Karpas-422 (cell line): ENCODE results near the gene PUSL1. TPM values are rescaled to one million over a fixed set of nuclear protein-coding genes. Genes with fewer than 3 reads are reported as not detected.
A peak's percentile ranks its signal among the peaks of the same experiment; 100 is the strongest.

Experiments used
- DNase-seq: peaks from one replicate; pipeline ENCODE4 v3.0.0-alpha.2; 2015
- H2AFZ ChIP-seq: fragments of 200-600 bp; sonication (generic); 2 replicates; pipeline ENCODE4 v1.6.1; 2014; ENCODE audit warnings: antibody characterized with exemption, low read length, mixed read lengths
- H3K27ac ChIP-seq: fragments of 200-600 bp; sonication (generic); 2 replicates; pipeline ENCODE4 v1.5.1; 2014; ENCODE audit warnings: mild to moderate bottlenecking, low read length, moderate library complexity
- H3K27me3 ChIP-seq: fragments of 200-600 bp; sonication (generic); 2 replicates; pipeline ENCODE4 v1.6.1; 2014; ENCODE audit warnings: low read length, mixed read lengths
- H3K36me3 ChIP-seq: fragments of 200-600 bp; sonication (generic); 2 replicates; pipeline ENCODE4 v1.6.1; 2014; ENCODE audit warnings: low read length, mixed read lengths; ENCODE audit not compliant: insufficient read depth
- H3K4me1 ChIP-seq: fragments of 200-600 bp; sonication (generic); 2 replicates; pipeline ENCODE4 v1.6.1; 2014; ENCODE audit warnings: mild to moderate bottlenecking, low read length, mixed read lengths
- H3K4me2 ChIP-seq: fragments of 200-600 bp; sonication (generic); 2 replicates; pipeline ENCODE4 v1.6.1; 2014; ENCODE audit warnings: low read length, low read depth, mild to moderate bottlenecking; ENCODE audit not compliant: poor library complexity, severe bottlenecking
- H3K4me3 ChIP-seq: fragments of 200-600 bp; sonication (generic); 2 replicates; pipeline ENCODE4 v1.5.1; 2014; ENCODE audit warnings: mild to moderate bottlenecking, antibody characterized with exemption, low read length, mixed read lengths
- H3K79me2 ChIP-seq: fragments of 200-600 bp; sonication (generic); 2 replicates; pipeline ENCODE4 v1.6.1; 2014; ENCODE audit warnings: mild to moderate bottlenecking, low read length, mixed read lengths
- H3K9ac ChIP-seq: fragments of 200-600 bp; sonication (generic); 2 replicates; pipeline ENCODE4 v1.6.0; 2014; ENCODE audit warnings: low read length
- H3K9me2 ChIP-seq: fragments of 200-600 bp; sonication (generic), shearing (Covaris generic); replicated peaks from 2 replicates; pipeline ENCODE4 v1.6.0; 2014; ENCODE audit warnings: mild to moderate bottlenecking, low read length, moderate library complexity; ENCODE audit not compliant: insufficient read depth
- H3K9me3 ChIP-seq: fragments of 300-700, 200-600 bp; sonication (generic); 2 replicates; pipeline ENCODE4 v1.6.1; 2014; ENCODE audit warnings: low read length, mixed read lengths
- H4K20me1 ChIP-seq: fragments of 200-600 bp; sonication (generic); 2 replicates; pipeline ENCODE4 v1.6.1; 2014; ENCODE audit warnings: mild to moderate bottlenecking, antibody characterized with exemption, low read length, low read depth; ENCODE audit not compliant: insufficient read depth
- total RNA-seq: library from RNA; depleted of rRNA; stranded (reverse); fragments of >200 nt; shearing (Covaris generic); gene quantifications from 2 replicates; pipeline ENCODE4 v1.2.3, GENCODE V29; 2014; ENCODE audit warnings: low replicate concordance

Gene PUSL1
- total RNA-seq, 1 experiment from 2014 or later: 14.9 TPM

- no peaks in the 10 kb centered on the region for H3K9me2 ChIP-seq
- no peak overlapping the region for H3K27ac ChIP-seq
- H3K4me2 ChIP-seq: no peak overlapping the region
- H3K36me3 ChIP-seq: peaks cover 19% of the 10 kb centered on the region
- peaks cover 19% of the 10 kb centered on the region for H3K79me2 ChIP-seq
- H4K20me1 ChIP-seq: peaks cover 19% of the 10 kb centered on the region; the same call in 1 of the 2 replicates
- no peak overlapping the region for H2AFZ ChIP-seq
- no peaks in the 10 kb centered on the region for H3K9me3 ChIP-seq
- no peaks in the 10 kb centered on the region for H3K27me3 ChIP-seq
- H3K9ac ChIP-seq: no peak overlapping the region
- DNase-seq: no peak
- H3K4me1 ChIP-seq: no peaks in the 10 kb centered on the region
- H3K4me3 ChIP-seq: no peak overlapping the region
Observed at GRCh38 chr1:1264026-1264425, 44.4 kb upstream of the PUSL1 start.

GRCh38 chr1:1264868-1265272 lies 43.5 kb upstream of the PUSL1 start:
- Histone ChIP-seq H3K9me2 (no peaks in the 10 kb centered on the region), H2AFZ (no peak overlapping the region), H3K79me2 (peaks cover 24% of the 10 kb centered on the region), H3K27ac (no peak overlapping the region), H3K36me3 (peaks cover 18% of the 10 kb centered on the region), H3K4me1 (no peaks in the 10 kb centered on the region), H4K20me1 (peaks cover 22% of the 10 kb centered on the region; the same call in 1 of the 2 replicates), H3K4me3 (no peak overlapping the region), H3K27me3 (no peaks in the 10 kb centered on the region), H3K4me2 (no peak overlapping the region), H3K9ac (no peak overlapping the region), H3K9me3 (no peaks in the 10 kb centered on the region)
- DNase-seq: no peak

GRCh38 chr1:1267488-1268283 lies 40.7 kb upstream of the PUSL1 start:
- no peak overlapping the region for H3K27ac ChIP-seq
- peaks cover 52% of the 10 kb centered on the region for H3K79me2 ChIP-seq
- H3K27me3 ChIP-seq: no peaks in the 10 kb centered on the region
- H4K20me1 ChIP-seq: peaks cover 45% of the 10 kb centered on the region; the same call in 1 of the 2 replicates
- DNase-seq: no peak
- H3K4me2 ChIP-seq: no peak overlapping the region
- no peak overlapping the region for H2AFZ ChIP-seq
- H3K9ac ChIP-seq: no peak overlapping the region
- H3K4me3 ChIP-seq: no peak overlapping the region
- no peaks in the 10 kb centered on the region for H3K9me3 ChIP-seq
- peaks cover 16% of the 10 kb centered on the region; the same call in 1 of the 2 replicates for H3K36me3 ChIP-seq
- H3K9me2 ChIP-seq: no peaks in the 10 kb centered on the region
- peaks cover 22% of the 10 kb centered on the region for H3K4me1 ChIP-seq

- Histone ChIP-seq H3K27me3 (no peaks in the 10 kb centered on the region), H3K79me2 (peaks cover 58% of the 10 kb centered on the region), H3K27ac (no peak overlapping the region), H3K9me2 (no peaks in the 10 kb centered on the region), H3K4me1 (peaks cover 24% of the 10 kb centered on the region), H3K9ac (no peak overlapping the region), H3K36me3 (peaks cover 11% of the 10 kb centered on the region; the same call in 1 of the 2 replicates), H3K9me3 (no peaks in the 10 kb centered on the region), H3K4me2 (no peak overlapping the region), H2AFZ (no peak overlapping the region), H3K4me3 (no peak overlapping the region), H4K20me1 (peaks cover 51% of the 10 kb centered on the region; the same call in 1 of the 2 replicates)
- DNase-seq: no peak
Observed at GRCh38 chr1:1268284-1268682, 40.1 kb upstream of the PUSL1 start.

- no peaks in the 10 kb centered on the region for H3K27me3 ChIP-seq
- H3K27ac ChIP-seq: no peak overlapping the region
- H3K4me2 ChIP-seq: peak overlapping the region; percentile 99
- peak overlapping the region; percentile 37; the same call in 1 of the 2 replicates for H3K4me3 ChIP-seq
- peaks cover 61% of the 10 kb centered on the region for H3K79me2 ChIP-seq
- H3K4me1 ChIP-seq: peaks cover 34% of the 10 kb centered on the region
- no peak for DNase-seq
- H4K20me1 ChIP-seq: peaks cover 46% of the 10 kb centered on the region; the same call in 1 of the 2 replicates
- 0 out of 2 replicates have a peak, but pooled peaks cover 8% of the 10 kb centered on the region for H3K36me3 ChIP-seq
- H3K9me3 ChIP-seq: no peaks in the 10 kb centered on the region
- no peak overlapping the region for H2AFZ ChIP-seq
- H3K9me2 ChIP-seq: no peaks in the 10 kb centered on the region
- peak overlapping the region; percentile 39; the same call in 1 of the 2 replicates for H3K9ac ChIP-seq
Observed at GRCh38 chr1:1270813-1271212, 37.6 kb upstream of the PUSL1 start.

GRCh38 chr1:1272341-1273208 lies 35.8 kb upstream of the PUSL1 start:
- Histone ChIP-seq H3K9me2 (no peaks in the 10 kb centered on the region), H3K9me3 (no peaks in the 10 kb centered on the region), H3K4me3 (peak overlapping the region; percentile 98), H3K27ac (peak overlapping the region; percentile 29; the same call in 1 of the 2 replicates), H3K79me2 (peaks cover 56% of the 10 kb centered on the region), H3K4me1 (peaks cover 34% of the 10 kb centered on the region), H3K4me2 (peak overlapping the region; percentile 99), H3K9ac (peak overlapping the region; percentile 99), H3K36me3 (0 out of 2 replicates have a peak, but pooled peaks cover under 1% of the 10 kb centered on the region), H4K20me1 (peaks cover 44% of the 10 kb centered on the region; the same call in 1 of the 2 replicates), H2AFZ (no peak overlapping the region), H3K27me3 (no peaks in the 10 kb centered on the region)
- DNase-seq: peak; percentile 64

GRCh38 chr1:1273209-1273511 lies 35.2 kb upstream of the PUSL1 start:
- peak overlapping the region; percentile 29; the same call in 1 of the 2 replicates for H3K27ac ChIP-seq
- H3K4me3 ChIP-seq: peak overlapping the region; percentile 98
- no peaks in the 10 kb centered on the region for H3K9me2 ChIP-seq
- no peaks in the 10 kb centered on the region for H3K9me3 ChIP-seq
- peak overlapping the region; percentile 99 for H3K9ac ChIP-seq
- H3K36me3 ChIP-seq: no peaks in the 10 kb centered on the region
- H3K27me3 ChIP-seq: no peaks in the 10 kb centered on the region
- H2AFZ ChIP-seq: no peak overlapping the region
- H3K4me1 ChIP-seq: peaks cover 34% of the 10 kb centered on the region
- H3K4me2 ChIP-seq: peak overlapping the region; percentile 99
- H4K20me1 ChIP-seq: peaks cover 39% of the 10 kb centered on the region; the same call in 1 of the 2 replicates
- peaks cover 50% of the 10 kb centered on the region for H3K79me2 ChIP-seq
- no peak for DNase-seq
